Left colon (tissue), 2 donors: ENCODE measurements around the gene TMEM145. TPM values are rescaled to one million over a fixed set of nuclear protein-coding genes. Genes with fewer than 3 reads are reported as not detected.

Experiments used
- ATAC-seq: fragments of 200-7000 bp; cut with Tn5 transposase; one replicate; pipeline ENCODE4 v1.9.1; 2020; ENCODE audit warnings: mild to moderate bottlenecking, moderate library complexity
- DNase-seq, 2 donors: peaks; one replicate each; pipeline ENCODE4 v3.0.0-alpha.2; 2020
- intact Hi-C, 2 donors: fragments of 100-400 bp; cut with DNase I in 1 of 2; cut with micrococcal nuclease in 1 of 2; formaldehyde crosslinking; loops; one replicate each; pipeline versions ENCODE4 v1.11.2 to v1.14.0; 2022; cut with DNase I, micrococcal nuclease
- total RNA-seq, 2 donors: library from RNA; stranded (reverse); fragmentation: NEBNext Ultra II Directional; extraction: Animal tissue kit (Norgen Biotek cat#: 25700); gene quantifications; one replicate each; pipeline ENCODE4 v1.2.1, GENCODE V29; 2021
- donor health status: DM: no; HTN: no; CAD: no.
- donor health status: DM: yes; HTN: yes; CAD: no.

The TMEM145 gene
- total RNA-seq, 2 donors from 2014 or later, result 0.21 to 0.25 TPM

GRCh38 chr19:42301646-42302203 lies 11.4 kb upstream of the TMEM145 start, which contains the start of gene PRR19:
Gene PRR19 (plus strand): TSS chr19:42302132. CDS start chr19:42309585, 7,453 bp downstream.
- DNase-seq (peak in 1 of 2 donors; percentile 69), ATAC-seq (peak; percentile 53)
- intact Hi-C loops, result no loop called here

DNA sequence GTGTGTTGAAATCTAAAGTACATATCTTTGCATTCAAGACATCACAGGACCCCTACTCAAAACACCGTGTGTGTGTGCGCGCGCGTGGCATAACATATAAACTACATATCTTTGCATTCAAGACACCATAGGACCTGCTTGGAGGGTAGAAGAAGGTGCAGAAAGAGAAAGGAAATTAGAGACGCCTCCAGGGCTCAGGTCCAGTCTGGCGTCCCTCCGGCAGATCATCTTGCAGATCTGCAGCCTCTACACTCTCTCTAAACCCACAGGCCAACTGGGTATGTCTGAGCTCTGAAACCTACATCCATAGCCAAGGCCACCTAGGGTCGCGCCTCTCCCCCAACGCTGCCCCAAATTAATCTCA lies 10.0 kb upstream of the TMEM145 start:
- ATAC-seq, result no peak
- DNase-seq, result no peak
- intact Hi-C loops, result no loop called here

- intact Hi-C loops, result no loop called here
- DNase-seq, result no peak
- ATAC-seq, result no peak
These were observed 9.2 kb upstream of the TMEM145 start for GRCh38 chr19:42303876-42304275.

DNA sequence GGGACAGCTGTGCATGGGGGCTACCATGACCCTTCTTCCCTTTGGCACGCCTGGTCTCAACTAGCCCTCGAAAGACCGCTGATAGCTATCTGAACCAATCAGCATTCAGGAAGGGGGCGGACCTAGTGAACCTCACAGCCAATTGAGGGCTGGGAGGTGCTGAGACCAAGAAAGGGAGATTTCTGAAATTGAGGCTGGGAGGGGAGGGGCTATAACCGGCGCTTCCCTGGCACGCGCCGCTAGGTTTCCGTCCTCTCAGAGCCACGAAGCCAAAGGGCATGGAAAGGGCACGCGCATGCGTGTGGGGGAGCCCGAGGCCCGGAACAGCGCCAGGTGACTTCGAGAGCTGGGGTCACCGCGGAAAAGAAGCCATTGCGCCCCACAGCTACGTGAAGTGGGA lies 6.5 kb upstream of the TMEM145 start:
- ATAC-seq (no peak), DNase-seq (no peak)
- intact Hi-C loops, result no loop called here

GRCh38 chr19:42309686-42310085 lies 3.4 kb upstream of the TMEM145 start:
- ATAC-seq, result no peak
- intact Hi-C loops, result no loop called here
- DNase-seq, result no peak

DNA sequence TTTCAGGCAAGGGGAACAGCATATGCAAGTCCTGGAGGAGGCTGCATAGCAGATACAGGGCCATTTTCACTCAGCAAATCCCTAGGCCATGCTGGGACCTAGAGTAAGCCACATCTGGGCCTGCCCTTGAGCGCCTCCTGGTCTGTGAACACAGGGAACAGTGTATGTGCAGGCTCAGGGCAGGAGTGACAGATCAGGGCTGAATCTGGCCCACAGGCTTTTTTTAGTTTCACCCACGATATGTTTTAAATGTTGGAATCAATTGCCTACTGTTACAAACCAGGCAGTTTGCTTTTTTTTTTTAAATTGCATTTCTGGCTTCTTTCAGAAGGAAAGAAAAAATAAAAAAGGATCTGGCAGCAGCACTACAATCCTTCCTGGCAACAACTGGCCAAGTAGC lies 1.5 kb upstream of the TMEM145 start:
- no peak for ATAC-seq
- intact Hi-C loops, result no loop called here
- no peak for DNase-seq

DNA sequence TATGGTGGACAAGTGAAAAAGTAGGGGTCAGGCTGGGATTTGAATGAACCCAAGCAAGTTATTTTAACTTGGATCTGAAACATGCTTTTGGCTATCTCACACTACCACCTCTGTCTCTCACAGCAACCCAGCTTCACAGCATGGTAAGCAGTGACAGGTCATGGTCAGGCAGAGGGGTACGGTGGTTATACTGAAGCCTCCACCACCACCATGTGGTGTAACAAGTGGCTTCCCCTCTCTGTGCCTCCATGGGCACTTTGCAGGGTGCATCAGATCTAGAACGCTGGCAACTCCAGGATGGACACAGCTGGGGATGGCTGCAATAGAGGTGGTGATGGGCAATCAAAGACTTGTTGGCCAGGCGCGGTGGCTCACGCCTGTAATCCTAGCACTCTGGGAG lies 739 bp upstream of the TMEM145 start:
- intact Hi-C loops, result no loop called here
- DNase-seq (no peak), ATAC-seq (no peak)

DNA sequence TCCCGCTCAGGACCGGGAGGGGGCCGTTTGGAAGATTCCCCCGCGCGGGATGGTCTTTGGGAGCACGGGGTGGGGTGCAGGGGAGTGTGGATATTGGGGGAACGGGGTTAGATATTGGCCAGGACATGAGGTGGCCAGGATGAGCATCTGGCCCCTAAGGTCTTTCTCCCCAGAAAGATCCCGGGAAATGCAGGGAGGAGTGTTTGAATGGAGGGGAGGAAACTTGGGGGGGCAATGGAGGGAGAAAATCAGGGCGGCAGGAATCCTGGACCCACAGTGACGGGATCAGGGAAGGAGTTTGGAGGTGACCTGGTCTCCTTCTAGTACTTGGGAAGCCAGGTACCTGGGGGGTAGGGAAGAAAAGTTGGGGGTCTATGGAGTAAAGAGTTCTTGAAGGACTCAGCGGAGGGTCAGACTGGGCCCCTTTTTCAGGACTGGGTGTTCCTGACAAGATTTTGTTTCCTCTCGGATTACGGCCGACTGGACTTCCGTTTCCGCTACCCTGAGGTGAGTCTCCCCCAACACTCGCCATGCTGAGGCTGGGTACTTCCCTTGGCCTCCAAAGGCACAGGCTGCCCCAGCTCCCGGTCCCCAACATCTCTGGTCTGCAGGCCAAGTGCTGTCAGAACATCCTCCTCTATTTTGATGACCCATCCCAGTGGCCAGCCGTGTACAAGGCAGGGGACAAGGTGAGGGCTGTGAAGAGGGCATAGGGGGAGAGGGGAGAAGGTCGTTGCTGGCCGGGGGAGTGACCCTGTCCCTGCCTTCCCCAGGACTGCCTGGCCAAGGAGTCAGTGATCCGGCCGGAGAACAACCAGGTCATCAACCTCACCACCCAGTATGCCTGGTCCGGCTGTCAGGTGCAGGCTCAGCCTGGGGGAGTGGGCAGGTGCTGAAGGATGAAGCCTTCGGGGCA lies 989 bp downstream of the TMEM145 start:
- intact Hi-C loops, result no loop called here
- no peak for DNase-seq
- no peak for ATAC-seq

- ATAC-seq, result no peak
- intact Hi-C loops, result no loop called here
- no peak for DNase-seq
These were observed 1.9 kb downstream of the TMEM145 start for GRCh38 chr19:42315024-42315423.

GRCh38 chr19:42316223-42317211 lies 3.4 kb downstream of the TMEM145 start:
- DNase-seq (peak in 1 of 2 donors; percentile 40), ATAC-seq (peak; percentile 66)
- intact Hi-C loops, result no loop called here

GRCh38 chr19:42317535-42317934 lies 4.4 kb downstream of the TMEM145 start:
- no peak for ATAC-seq
- intact Hi-C loops, result no loop called here
- DNase-seq, result no peak

DNA sequence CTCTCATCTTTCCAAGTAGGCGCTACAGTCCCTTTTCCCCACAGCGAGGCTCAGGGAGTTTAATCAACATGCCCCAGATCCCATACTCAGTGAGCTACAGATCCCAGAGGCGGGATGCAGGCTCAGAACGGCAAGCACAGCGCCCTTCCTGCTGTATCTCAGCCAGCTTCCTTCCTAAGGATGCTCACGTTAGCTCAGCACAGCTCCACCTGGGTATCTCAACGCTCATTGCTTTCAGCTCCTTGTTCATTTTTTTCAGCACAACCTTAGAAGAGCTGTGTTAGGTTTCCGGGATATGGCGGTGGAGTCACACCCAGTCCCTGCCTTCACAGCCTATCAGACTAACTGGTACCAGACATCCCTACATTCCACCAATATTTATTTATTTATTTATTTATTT lies 9.2 kb downstream of the TMEM145 start:
- intact Hi-C loops, result no loop called here
- ATAC-seq, result no peak

GRCh38 chr19:42323473-42323851 lies 10.4 kb downstream of the TMEM145 start:
- intact Hi-C loops, result no loop called here
- DNase-seq, result peak in 1 of 2 donors; percentile 31
- no peak for ATAC-seq

More for the DNA sequence above, 9.2 kb downstream of the TMEM145 start:
- no peak for DNase-seq

GRCh38 chr19:42323852-42324654 lies 10.9 kb downstream of the TMEM145 start:
- DNase-seq (peak in 1 of 2 donors; percentile 36), ATAC-seq (no peak)
- intact Hi-C loops, result no loop called here

GRCh38 chr19:42324655-42325307 lies 11.7 kb downstream of the TMEM145 start:
- peak in 1 of 2 donors; percentile 36 for DNase-seq
- intact Hi-C loops, result no loop called here
- no peak for ATAC-seq

DNA sequence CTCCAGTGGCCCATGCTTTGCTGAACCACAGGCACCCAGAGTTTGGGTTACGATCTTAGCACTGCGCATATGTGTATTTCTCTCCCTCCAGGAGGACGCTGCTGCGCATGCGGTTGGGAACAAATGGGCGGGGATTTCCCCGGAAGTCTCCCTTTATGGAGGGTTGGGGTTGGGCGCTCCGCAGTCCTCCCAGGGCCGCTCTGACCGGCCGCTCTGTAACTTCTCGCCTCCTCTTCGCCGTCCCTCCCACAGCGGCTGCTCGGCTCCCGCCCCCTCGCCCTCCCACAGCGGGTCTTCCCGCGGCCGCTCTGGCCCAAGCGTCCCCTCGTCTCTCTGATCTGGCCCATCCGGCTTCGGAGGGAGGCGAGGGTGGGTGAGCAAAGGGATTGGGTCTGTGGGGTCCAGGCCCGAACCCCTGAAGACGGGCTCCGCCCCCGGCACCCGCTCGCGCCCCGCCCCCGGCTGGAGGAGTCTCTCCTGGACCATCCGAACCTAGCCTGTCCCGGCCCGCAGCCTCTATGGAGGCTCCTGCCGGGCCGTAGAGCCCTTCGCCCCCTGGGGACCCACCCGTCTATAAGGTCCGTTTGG lies 12.3 kb downstream of the TMEM145 start, which contains the start of gene MEGF8:
Gene MEGF8, plus strand, starts transcription at position 328 of the 588 bp plus-strand sequence. CDS start 609 bp downstream, outside the sequence.
- peak; percentile 99 for DNase-seq
- intact Hi-C loops, result no loop called here
- ATAC-seq, result peak; percentile 95
